Right kidney (tissue), 1 donor: ENCODE data around the gene GPC6.

Experiments
- DNase-seq: peaks from one replicate; pipeline ENCODE4 v3.0.0-alpha.2; 2016

GPC6 gene

DNA sequence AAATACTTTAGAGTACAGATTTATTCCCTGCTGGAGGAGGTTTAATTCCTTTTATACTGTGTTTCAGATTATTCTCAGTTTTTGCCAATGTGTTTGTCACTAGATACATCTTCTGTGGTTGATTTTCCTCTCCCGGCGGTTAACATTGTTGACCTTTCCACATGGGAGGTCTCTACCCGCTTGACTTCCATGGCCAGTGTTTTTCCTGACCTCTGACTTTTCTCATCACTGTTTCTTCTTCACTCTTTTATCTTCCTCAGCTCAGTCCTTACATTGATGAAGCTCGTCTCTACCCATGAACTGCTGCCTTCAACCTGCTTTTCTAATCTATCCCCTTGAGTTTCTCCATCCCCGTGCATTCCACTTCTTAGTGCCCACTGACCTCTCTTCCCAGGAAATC is 517.4 kb downstream of the GPC6 start:
- DNase-seq = no peak

DNA sequence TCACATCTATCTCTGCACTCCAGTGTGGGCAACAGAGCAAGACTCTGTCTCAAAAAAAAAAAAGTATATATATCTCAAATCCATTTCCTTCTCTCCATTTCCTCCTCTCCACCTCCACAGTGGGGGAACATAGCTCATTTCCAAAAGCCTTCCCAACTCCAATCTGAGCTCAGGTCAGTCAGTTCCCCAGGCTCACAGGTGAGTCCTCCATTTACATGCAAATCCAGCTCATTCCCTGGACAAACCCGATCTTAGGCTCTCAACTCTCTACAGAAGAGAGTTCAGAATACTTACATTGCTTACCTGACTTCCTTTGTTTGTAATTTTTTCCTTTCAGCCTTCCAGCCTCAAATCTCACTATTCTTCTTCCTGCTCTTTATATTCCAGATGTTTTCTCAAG is 518.3 kb downstream of the GPC6 start:
- no peak for DNase-seq

DNA sequence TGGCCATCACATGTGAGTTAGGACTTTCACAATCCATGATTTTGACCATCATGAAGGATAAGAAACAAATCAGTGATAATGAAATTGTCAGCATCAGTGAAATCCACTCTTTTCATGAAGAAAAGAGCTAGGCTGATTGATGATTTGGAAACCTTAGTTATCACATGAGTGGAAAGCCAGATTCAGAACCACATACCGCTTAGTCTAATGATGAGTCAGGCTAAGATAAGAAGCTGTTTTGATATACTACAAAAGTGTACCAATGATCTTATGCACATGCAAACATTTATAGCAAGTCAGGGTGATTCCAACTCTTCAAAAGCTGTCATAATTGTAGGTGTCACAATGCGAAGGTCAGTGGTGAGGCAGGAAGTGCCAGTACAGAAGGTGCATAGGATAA is 519.3 kb downstream of the GPC6 start:
- DNase-seq = no peak

DNA sequence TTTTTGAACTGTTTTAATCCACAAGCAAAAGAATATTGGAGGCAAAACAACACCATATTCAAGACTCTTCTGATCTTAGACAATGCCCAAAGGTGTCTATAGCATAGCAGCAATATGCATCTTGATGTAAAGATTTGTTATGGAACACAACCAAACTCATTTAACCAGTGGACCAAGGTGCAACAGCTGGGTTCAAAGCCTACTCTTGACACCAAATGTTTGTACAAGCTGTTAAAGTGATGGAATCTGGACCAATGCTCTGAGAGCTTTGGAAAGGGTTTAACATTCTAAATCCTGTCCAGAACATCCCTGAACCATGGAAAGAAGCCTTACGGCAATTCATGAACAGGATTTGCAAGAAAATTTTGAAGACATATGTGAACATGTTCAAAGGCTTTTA is 520.0 kb downstream of the GPC6 start:
- DNase-seq = no peak

DNA sequence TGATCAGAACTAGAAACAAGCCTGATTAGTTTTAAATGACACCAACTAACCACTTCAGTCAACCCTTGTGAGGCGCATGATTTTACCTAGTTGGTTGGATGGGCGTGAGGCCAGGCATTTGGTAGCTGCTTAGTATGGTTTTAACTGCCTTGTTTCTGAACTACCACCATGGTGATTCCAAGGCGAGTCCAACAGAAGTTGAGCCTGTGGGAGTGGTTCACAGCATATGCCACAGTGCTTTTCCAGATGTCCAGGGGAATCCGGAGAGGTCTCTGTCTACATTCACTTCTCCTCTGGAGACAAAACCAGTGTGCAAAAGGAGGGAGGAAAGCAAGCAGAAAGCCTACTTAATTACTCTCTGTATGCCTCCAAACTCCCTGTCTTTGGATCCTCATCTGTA is 524.1 kb downstream of the GPC6 start:
- no peak for DNase-seq

DNA sequence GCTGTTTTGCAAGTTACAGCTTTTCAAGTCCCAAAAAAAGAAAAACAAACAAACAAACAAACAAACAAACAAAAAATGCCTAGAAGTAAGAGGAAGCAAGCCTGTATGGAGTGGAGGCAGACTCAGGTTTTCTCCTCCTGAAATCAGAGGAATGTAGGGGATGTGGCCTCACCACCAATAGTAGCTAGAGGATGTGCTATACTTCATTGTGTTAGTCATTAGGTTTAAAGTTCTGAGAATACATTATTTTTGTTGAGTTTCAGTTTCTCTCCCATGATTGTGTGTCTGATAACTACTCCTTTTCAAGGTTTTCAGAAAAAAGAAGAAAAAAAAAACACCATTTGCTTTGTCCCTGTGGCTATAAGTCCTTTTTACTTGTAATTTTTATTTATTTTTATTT is 524.5 kb downstream of the GPC6 start:
- DNase-seq = no peak

DNA sequence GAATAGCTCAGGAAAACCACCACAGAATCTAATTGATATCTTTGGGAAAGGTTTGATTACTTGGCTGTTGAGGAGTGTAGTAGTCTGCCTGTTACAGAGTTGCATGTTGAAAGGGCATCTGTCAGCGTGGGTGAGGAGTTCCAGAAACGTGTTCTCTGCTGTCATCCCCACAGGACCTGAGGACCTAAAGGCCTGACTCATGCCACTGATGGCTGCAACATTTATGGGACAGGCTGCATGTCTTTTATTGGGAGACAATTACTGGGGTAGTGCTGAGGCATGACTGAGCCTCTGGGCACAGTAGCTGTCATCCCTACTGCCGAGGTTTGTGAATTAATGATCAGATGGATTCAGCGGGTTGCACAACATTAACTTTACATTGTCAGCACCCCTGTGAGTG is 525.9 kb downstream of the GPC6 start:
- no peak for DNase-seq

DNA sequence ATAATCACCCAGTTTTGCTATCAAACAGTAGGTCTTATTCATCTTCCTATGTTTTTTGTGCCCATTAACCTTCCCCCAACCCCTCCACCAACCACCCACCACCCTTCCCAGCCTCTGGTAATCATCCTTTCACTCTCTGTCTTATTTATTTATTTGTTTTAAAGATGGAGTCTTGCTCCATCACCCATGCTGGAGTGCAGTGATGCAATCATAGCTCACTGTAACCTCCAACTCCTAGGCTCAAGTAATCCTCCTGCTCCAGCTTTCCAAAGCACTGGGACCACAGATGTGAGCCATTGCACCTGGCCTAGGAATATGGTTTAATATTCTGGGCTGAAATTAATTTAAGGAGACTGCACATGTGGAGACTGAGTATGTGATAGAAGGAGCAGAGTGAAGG is 527.0 kb downstream of the GPC6 start:
- no peak for DNase-seq

DNA sequence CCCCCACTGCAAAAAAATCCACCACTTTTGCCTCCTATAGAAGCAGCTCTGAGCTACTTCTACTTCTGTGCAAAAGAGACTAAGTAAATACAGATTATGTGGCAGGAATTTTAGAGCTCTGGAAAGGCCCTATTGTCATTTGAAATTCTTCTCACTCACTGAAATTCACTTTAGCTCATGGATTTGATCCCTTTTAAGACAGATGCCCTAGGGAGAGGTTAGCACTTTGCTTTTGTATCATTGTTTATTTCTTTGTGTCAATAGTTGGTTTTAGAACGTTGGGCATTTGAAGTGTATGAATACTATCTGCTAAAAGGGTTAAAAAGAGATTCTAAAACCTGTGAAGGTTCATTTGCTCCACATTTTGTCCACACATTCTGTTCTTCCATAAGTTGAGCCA is 528.7 kb downstream of the GPC6 start:
- DNase-seq = no peak

DNA sequence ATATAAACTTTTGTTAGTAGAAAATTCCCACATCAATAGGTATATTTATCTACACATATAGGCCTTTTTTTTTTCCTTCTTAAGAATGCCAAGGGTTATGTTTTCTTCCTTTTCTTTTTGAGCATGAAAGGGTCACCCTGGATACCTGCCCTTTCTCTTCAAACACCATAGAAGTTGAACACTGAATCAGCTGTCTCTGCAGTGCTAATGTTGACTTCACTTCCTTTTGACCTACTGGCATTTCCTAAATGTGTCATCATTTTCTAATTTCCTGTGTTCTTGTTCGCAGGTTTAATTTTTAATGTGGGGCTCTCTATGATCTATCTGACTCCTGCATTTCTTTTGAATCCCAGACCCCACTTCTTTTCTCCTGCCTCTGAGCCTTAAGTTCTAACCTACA is 532.0 kb downstream of the GPC6 start:
- DNase-seq = no peak

DNA sequence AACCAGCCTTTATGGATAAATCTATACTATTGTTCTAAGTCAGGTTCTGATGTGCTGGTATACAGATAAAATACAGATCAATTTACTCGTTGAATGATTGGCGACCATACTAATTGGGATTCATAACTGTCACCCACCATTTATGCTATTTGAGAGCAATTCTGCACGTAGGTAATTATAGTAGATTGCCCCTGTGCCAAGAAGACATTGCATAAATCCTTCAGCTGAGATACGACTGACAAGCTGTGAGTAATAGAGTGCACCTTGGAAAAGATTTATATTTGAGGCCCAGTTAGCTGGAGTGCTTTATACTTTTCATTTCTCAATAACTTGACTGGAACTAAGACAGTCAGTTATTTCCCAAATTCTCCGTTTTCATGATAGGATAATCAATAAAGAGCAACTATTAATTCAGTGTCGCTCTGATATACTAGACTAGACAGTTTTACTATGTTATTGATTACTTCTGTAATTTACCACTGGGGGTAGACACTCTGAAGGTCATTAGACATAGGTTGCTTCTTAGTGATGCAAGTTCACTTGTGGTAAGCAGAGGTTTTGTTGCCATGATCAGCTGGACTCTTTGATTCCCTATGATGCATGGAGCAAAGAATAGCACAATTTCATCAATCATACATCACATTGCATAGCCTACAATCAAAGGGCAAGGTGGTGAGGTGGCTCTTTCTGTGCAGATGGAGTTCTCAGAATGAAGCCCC is 536.3 kb downstream of the GPC6 start:
- no peak for DNase-seq

DNA sequence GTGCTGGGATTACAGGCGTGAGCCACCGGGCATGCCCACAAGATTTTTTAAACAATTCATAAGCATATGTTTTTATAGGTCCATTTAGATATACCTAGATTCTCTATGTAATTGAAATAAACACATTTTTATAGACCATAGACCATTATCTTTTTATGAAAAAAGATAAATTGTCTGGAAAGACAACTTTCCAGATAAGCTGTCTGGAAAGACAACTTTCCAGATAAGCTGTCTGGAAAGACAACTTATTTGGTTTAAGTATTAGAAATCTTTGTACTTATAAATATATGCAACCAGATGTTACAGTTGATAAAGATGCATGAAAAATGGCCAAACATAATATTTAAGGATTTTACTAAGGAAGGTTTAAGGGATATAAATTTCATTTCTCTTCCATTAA is 538.5 kb downstream of the GPC6 start:
- no peak for DNase-seq

DNA sequence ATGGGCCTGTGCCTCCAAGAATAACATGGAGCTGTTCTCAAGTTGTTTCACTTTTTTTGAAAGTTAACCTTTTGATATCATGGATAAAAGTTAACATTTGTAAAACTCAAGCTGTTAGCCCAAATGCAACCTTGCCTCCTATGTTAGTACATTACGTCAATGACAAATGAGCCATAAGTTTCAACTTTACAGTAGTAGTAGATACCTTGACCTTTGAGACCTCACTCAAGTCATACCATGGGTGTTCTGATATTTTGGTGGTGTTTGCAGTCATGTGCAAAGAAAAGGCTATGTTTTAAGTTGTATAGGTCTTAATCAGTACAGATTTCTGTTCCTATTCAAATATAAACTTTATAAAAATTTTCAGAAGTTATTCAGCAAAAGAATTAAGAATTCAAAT is 539.2 kb downstream of the GPC6 start:
- DNase-seq = no peak

DNA sequence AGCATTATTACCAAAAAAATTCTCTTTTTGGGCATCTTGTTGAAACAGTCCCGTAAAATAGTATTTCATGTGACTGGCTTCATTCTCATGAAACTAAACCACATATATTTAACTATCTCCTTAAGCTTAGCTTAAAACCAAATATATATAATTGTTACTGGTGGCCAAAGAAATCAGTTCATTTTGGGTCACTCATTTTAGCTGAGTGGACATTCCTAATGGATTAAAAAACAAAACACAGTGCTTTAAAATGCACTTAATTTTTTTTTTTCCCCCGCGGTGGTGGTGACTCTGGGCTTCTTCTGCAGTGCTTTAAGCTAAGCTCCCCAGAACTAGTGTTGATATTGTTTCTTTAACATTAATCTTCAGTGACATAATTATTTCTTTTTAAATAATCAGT is 540.1 kb downstream of the GPC6 start:
- no peak for DNase-seq

DNA sequence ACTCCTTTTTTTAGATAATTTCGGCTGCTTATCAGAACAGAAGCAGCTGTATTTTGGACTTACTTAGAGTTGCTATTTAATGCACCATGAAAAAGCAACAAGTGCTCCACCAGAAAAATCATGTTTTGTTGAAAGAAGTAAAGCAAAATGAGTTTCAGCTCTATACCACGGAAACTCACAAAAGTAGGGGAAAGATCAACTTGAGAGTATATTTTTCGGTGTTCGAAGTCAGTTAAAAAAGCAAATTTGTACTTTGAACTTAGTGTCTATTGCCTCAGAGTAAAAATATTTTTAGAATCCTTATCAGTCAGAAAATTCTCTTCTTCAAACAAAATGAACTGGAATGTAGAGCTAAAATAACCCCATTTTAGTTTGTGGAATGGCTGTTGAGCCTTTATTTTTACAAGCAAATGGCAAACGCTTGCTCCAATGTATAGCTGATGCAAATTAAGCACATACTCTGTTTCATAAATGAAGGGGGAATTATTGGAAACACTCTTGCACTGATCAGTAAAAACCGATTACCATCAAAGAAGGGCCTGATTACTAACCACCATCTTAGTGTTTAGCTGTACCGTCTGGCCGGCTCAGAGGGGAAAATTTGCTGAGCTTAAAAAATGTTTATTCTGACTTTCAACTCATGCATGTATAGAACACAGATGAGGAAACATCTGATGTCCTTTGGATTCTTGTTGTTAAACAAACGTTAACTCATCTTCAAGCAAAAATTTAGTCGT is 540.7 kb downstream of the GPC6 start:
- no peak for DNase-seq

DNA sequence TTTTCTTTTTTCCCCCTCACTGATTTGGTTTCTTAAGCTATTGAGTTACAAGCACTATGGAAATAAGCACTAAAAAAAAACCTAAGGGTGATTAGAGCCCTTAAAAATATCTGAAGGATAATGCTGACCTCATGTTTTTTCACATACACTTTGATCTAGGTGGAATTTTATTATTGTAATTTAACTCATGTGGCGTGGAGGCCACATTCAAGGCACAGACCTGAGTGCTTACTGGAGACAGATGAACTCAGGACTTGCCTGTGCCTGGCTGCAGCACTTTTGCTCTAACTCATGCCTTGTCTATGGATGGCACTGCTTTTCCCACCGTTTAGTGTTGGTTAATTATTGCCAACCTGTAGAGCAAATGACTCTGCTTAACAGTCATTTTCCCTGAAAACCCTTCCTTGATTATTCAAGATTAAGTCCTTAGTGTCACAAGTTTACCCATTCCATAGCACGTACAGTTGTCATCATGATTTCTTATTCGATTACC is 541.4 kb downstream of the GPC6 start:
- DNase-seq = peak; percentile 18

DNA sequence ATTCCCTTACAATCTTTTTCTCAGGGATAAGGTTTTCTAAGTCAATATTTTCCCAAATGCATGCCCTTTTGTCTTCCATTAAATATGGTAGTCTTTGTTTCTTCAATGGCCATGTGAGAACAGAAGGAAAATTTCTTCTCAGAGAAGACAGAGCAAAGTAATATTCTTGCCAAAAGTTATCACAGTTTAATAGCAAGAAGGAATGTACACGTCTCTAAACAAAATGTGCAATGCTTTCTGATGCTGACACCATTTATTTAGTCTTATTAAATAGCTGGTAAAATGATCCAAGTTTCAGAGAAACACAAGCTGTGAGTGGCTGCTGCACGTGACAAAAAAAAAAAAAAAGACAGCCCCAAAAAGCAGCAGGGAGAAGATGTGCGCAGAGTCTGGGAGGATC is 542.5 kb downstream of the GPC6 start:
- no peak for DNase-seq

DNA sequence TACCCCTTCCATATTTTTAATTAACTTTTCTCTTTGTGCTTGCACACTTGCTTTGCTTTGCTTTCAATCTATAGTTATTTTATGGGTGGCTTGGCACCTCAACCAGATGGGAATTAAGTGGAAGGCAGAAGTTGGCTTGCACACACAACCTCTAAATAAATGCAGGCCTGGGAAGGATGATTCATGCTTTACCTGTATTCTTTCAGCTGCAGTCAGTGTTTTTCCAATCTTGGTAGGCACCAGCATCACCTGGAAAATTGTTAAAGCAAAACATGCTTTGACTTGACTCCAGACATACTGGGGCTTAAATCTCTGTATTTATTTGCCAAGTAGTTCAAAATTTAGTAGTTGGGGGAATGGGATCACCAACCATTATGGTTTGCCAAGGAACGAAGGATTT is 543.0 kb downstream of the GPC6 start:
- DNase-seq = no peak

DNA sequence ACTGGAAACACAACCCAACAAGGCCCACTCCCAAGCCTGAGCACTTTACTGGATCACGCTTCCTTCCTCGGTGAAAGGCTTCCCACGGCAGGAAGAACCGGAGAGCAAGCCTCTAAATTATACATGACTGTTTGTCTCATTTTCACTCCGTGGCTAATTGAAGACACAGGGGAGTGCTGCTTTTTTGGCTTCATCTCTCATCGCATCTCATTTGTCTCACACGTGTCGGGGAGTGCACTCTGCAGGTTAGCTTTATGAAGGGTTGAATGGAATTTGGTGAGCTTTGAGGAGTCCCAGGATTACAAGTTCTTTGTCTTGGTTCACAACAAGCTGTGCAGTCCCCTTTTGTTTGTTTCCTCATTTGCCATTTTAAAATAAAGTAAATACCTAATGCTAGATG is 544.6 kb downstream of the GPC6 start:
- DNase-seq = peak; percentile 8

DNA sequence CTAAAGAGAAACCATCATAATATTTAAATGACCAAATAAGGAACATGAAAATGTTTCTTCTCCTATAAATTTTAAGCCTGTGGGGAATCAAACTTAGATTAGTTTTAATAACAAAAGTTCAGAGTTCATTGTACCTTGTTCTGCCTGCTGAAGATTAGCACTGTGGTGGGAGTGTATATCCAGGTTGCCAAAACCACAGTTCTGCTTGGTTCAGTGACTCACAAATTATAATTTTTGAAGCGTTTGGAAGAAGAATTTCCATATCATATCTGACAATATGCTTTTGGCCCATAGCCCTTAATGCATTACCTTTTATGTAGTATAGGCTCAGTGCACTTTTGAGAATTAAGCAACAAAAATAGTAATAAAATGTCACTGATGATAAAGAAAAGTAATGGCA is 545.2 kb downstream of the GPC6 start:
- DNase-seq = no peak

DNA sequence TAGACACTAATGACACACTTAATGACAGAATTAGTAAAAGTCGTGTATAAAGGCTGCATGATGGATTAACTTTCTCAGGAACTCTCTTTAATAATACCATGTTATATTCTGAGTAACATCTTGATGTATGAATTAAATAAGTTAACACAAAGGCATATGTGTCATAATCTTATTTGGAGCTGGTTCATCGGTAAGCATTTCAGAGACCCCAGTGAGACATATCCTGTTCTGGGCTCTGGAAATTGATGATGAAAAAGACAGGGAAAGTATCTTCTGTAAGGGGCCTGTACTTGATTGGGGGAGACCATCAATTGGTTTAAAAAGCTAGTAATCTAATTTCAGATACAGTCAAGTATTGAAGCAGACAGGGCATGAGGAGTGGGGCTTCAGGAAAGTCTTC is 547.9 kb downstream of the GPC6 start:
- no peak for DNase-seq

DNA sequence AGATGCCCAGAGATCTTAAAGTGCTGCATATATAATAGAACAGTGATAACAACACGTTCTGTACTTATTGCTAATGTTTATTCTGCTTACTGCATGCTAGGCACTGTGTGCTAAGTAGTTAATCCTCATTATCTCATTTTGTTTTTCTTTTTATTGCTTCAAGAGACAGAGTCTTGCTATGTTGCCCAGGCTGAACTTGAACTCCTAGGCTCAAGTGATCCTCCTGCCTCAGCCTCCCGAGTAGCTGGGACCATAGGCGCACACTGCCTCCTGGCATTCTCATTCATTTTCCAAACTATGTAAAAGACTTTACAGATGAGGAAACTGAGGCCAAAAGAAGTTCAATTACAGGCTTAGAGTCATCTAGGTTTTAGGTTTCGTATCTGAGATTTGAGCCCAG is 548.4 kb downstream of the GPC6 start:
- DNase-seq = no peak

DNA sequence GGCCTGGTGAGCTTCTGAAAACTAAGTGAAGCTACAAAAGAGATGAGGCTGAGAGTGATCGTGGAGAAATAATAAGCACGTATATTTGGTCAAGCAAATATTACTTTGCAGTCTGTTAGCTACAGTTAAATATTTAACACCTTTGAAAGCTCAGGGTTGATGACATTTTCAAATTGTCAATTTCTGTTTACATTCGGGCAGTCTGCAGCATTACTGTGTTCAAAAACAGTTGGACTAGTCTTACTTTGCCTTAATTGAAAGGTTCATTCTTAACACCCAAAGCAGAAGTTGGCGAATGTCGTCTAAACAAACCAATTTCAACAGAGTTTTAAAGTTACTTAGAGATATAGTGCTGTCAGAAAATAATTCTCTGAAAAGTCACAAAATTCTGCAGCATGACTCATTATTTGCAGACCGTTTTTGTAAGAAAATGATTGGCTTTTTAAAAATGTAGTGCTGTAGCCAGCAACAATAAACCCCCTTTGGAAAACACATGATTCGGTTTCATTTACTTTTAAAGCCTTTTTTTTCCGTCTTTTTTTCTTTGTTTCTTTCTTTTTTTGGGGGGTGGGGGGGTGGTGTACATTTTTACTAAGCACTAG is 549.0 kb downstream of the GPC6 start:
- no peak for DNase-seq

DNA sequence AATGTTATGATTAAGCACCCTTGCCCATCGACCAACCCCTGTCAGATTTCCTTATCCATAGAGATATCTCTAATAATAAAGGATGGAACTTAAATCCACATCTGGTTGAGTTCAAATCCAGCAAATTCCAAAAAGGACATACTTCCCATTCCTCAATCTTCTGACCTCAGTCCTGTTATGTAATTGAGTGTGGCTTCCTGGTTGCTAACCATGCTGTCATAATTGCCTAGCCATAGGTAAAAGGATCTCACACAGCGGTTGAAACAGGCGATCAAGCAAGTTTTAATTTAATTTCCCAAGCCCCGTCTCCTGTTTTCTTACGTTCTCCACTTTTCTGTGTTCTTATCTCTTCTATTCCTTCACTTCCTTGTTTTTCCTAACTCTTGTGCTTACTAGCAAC is 550.3 kb downstream of the GPC6 start:
- DNase-seq = no peak
